Vagina (tissue), 2 donors: ENCODE results near the gene SOX14. TPM values are rescaled to one million over a fixed set of nuclear protein-coding genes. Genes with fewer than 3 reads are reported as not detected.

Experiments used
- DNase-seq, 2 donors: peaks; one replicate each; pipeline ENCODE4 v3.0.0-alpha.2; 2017; ENCODE audit errors: extremely low spot score in 2 of 2
- H3K27ac ChIP-seq: fragments of 200-600 bp; sonication (generic); one replicate; pipeline ENCODE4 v1.5.1; 2019
- H3K27me3 ChIP-seq: fragments of 200-600 bp; sonication (generic); one replicate; pipeline ENCODE4 v1.5.1; 2019
- H3K36me3 ChIP-seq, 2 donors: fragments of 200-600 bp; sonication (generic); one replicate each; pipeline ENCODE4 v1.5.1; 2017 to 2019
- H3K4me1 ChIP-seq: fragments of 200-600 bp; sonication (generic); one replicate; pipeline ENCODE4 v1.5.1; 2019
- H3K4me3 ChIP-seq, 2 donors: fragments of 200-600 bp; sonication (generic); 1 replicate in 1 of 2; 2 replicates in 1 of 2; pipeline ENCODE4 v1.5.1; 2016 to 2019
- H3K9me3 ChIP-seq: fragments of 200-600 bp; sonication (generic); one replicate; pipeline ENCODE4 v1.5.1; 2019
- POLR2A ChIP-seq, 2 donors: fragments of 450-650 bp; IDR thresholded peaks; one replicate each; pipeline ENCODE4 v1.6.1; 2017; ENCODE audit warnings: antibody characterized with exemption in 2 of 2, mild to moderate bottlenecking in 2 of 2, moderate library complexity in 2 of 2
- POLR2AphosphoS5 ChIP-seq, 2 donors: sonication (generic); formaldehyde crosslinking; IDR thresholded peaks; one replicate each; pipeline ENCODE4 v1.9.0; 2017; ENCODE audit warnings: antibody characterized with exemption in 2 of 2, mild to moderate bottlenecking in 2 of 2, low read depth in 1 of 2; ENCODE audit not compliant: insufficient read depth in 1 of 2
- intact Hi-C: fragments of 100-400 bp; cut with DNase I; formaldehyde crosslinking; loops from one replicate; pipeline ENCODE4 v1.15.1; 2023
- total RNA-seq: library from RNA; depleted of rRNA; stranded (reverse); fragments of >200 nt; gene quantifications from one replicate; pipeline ENCODE4 v1.2.3, GENCODE V29; 2016
- TF ChIP-seq, protein P1 (sequence below), 3 experiments: fragments of 450-650 bp in 2 of 3; fragments of 200-600 bp in 1 of 3; sonication (generic) in 1 of 3; IDR thresholded peaks; one replicate each; pipeline ENCODE4 v1.5.1; 2017 to 2019; ENCODE audit warnings: antibody characterized with exemption in 3 of 3, mild to moderate bottlenecking in 2 of 3, moderate library complexity in 2 of 3

The SOX14 gene
- total RNA-seq, 1 donor from 2014 or later = not detected

GRCh38 chr3:137792626-137793271 lies 28.6 kb downstream of the SOX14 start:
- no peak for DNase-seq
- no peaks in the 10 kb centered on the region for H3K36me3 ChIP-seq
- TF ChIP-seq, protein P1, sequence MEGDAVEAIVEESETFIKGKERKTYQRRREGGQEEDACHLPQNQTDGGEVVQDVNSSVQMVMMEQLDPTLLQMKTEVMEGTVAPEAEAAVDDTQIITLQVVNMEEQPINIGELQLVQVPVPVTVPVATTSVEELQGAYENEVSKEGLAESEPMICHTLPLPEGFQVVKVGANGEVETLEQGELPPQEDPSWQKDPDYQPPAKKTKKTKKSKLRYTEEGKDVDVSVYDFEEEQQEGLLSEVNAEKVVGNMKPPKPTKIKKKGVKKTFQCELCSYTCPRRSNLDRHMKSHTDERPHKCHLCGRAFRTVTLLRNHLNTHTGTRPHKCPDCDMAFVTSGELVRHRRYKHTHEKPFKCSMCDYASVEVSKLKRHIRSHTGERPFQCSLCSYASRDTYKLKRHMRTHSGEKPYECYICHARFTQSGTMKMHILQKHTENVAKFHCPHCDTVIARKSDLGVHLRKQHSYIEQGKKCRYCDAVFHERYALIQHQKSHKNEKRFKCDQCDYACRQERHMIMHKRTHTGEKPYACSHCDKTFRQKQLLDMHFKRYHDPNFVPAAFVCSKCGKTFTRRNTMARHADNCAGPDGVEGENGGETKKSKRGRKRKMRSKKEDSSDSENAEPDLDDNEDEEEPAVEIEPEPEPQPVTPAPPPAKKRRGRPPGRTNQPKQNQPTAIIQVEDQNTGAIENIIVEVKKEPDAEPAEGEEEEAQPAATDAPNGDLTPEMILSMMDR (IDR thresholded peaks at IDR 0.05) = peak in 1 of 3 experiments; percentile 16
- no peak for TF ChIP-seq POLR2AphosphoS5 (IDR thresholded peaks at IDR 0.05; ENCODE audit: insufficient read depth in 1 of 2, low read depth in 1 of 2)
- no peaks in the 10 kb centered on the region for H3K4me1 ChIP-seq
- H3K27me3 ChIP-seq = no peaks in the 10 kb centered on the region
- H3K9me3 ChIP-seq = no peaks in the 10 kb centered on the region
- no peak overlapping the region for H3K4me3 ChIP-seq
- intact Hi-C loops = no loop called here
- no peak overlapping the region for H3K27ac ChIP-seq

DNA sequence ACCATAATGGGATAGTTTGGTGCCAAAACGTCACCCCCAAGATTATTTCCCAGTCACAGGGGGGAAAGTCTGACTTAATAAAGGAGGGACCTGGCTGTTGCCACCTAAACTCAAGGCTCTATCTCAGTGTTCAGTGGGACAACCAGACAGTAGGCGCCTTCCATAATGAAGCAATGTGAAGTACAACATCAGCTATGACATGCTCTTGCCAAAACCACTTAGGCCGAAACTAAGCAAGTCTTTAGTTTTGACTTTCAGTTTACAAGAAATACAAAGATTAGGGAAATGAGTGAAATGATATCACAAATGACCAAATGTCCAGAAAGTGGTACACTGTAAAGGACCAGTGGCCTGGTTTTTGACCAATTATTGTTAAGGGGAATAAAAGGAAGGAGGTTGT lies 32.9 kb downstream of the SOX14 start:
- H3K4me1 ChIP-seq = no peaks in the 10 kb centered on the region
- intact Hi-C loops = no loop called here
- H3K4me3 ChIP-seq = no peak overlapping the region
- no peak for DNase-seq
- no peaks in the 10 kb centered on the region for H3K27me3 ChIP-seq
- no peaks in the 10 kb centered on the region for H3K36me3 ChIP-seq
- TF ChIP-seq POLR2AphosphoS5 (IDR thresholded peaks at IDR 0.05; ENCODE audit: insufficient read depth in 1 of 2, low read depth in 1 of 2) (no peak), POLR2A (IDR thresholded peaks at IDR 0.05) (no peak)
- TF ChIP-seq, protein P1 (IDR thresholded peaks at IDR 0.05) = no peak
- H3K27ac ChIP-seq = no peak overlapping the region
- H3K9me3 ChIP-seq = no peaks in the 10 kb centered on the region

DNA sequence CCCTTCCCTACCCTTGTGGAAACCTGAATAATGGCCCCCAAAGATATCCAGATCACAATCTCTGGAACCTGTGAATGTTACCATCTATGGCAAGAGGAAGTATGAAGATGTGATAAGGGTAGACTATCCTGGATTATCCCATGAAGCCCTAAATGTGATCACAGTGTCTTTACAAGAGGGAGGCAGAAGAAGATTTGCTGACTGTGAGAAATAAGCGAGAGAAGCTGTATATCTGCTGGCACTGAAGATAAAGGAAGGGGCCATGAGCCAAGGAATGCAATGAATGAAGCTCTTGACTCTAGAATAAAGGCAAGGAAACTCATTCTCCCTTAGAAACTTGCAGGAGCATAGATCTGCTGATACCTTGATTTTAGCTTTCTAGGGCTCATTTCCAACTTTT lies 39.1 kb downstream of the SOX14 start:
- no peak overlapping the region for H3K4me3 ChIP-seq
- TF ChIP-seq POLR2A (IDR thresholded peaks at IDR 0.05) = no peak
- TF ChIP-seq, protein P1 (IDR thresholded peaks at IDR 0.05) = no peak
- TF ChIP-seq POLR2AphosphoS5 (IDR thresholded peaks at IDR 0.05; ENCODE audit: insufficient read depth in 1 of 2, low read depth in 1 of 2) = no peak

DNA sequence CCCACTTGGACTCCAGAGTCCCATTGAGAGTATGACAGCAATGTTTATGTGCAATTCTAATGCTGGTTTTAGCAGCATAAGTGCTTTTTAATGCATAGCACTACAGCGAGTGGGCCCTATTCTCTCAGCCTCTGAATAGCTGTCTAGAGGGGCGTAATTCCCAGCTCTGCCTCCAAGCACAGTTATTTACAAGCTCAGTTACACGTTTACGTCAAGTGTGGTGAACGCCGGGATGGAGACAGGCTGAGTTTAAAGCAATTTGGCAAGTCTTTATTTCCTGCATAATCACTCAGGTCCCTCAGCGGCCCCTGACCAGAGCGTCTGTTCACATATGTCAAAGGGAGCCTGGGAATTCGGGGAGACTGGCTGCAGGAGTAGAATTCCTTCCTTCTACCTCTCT lies 43.9 kb downstream of the SOX14 start:
- H3K27me3 ChIP-seq = no peaks in the 10 kb centered on the region
- no peak for DNase-seq
- no peaks in the 10 kb centered on the region for H3K4me1 ChIP-seq
- no peak overlapping the region for H3K4me3 ChIP-seq
- no peak overlapping the region for H3K27ac ChIP-seq
- TF ChIP-seq, protein P1 (IDR thresholded peaks at IDR 0.05) = no peak
- TF ChIP-seq POLR2A (IDR thresholded peaks at IDR 0.05) = no peak
- no peak for TF ChIP-seq POLR2AphosphoS5 (IDR thresholded peaks at IDR 0.05; ENCODE audit: insufficient read depth in 1 of 2, low read depth in 1 of 2)
- intact Hi-C loops = no loop called here
- H3K9me3 ChIP-seq = no peaks in the 10 kb centered on the region
- H3K36me3 ChIP-seq = no peaks in the 10 kb centered on the region

More for the DNA sequence above, 39.1 kb downstream of the SOX14 start:
- H3K36me3 ChIP-seq = no peaks in the 10 kb centered on the region
- no peak for DNase-seq
- H3K4me1 ChIP-seq = no peaks in the 10 kb centered on the region
- intact Hi-C loops = no loop called here
- no peaks in the 10 kb centered on the region for H3K27me3 ChIP-seq
- H3K27ac ChIP-seq = no peak overlapping the region
- no peaks in the 10 kb centered on the region for H3K9me3 ChIP-seq

GRCh38 chr3:137809509-137809908 lies 45.4 kb downstream of the SOX14 start:
- intact Hi-C loops = no loop called here
- no peaks in the 10 kb centered on the region for H3K36me3 ChIP-seq
- TF ChIP-seq POLR2AphosphoS5 (IDR thresholded peaks at IDR 0.05; ENCODE audit: insufficient read depth in 1 of 2, low read depth in 1 of 2) = no peak
- TF ChIP-seq, protein P1 (IDR thresholded peaks at IDR 0.05) = no peak
- TF ChIP-seq POLR2A (IDR thresholded peaks at IDR 0.05) = no peak
- no peaks in the 10 kb centered on the region for H3K4me1 ChIP-seq
- H3K27me3 ChIP-seq = no peaks in the 10 kb centered on the region
- H3K9me3 ChIP-seq = no peaks in the 10 kb centered on the region
- no peak for DNase-seq
- H3K4me3 ChIP-seq = no peak overlapping the region
- no peak overlapping the region for H3K27ac ChIP-seq
